KMS-11 (cell line): ENCODE measurements around the gene PM20D2.

Source experiments
- H2AFZ ChIP-seq: fragments of 200-600 bp; sonication (generic); 2 replicates; pipeline ENCODE4 v1.6.1; 2016; ENCODE audit warnings: antibody characterized with exemption, mixed run types, low read depth
- H3K27ac ChIP-seq: fragments of 200-600 bp; sonication (generic); 2 replicates; pipeline ENCODE4 v1.6.1; 2016; ENCODE audit warnings: mild to moderate bottlenecking, mixed run types
- H3K27me3 ChIP-seq: fragments of 200-600 bp; sonication (generic); 2 replicates; pipeline ENCODE4 v1.6.1; 2017; ENCODE audit warnings: mild to moderate bottlenecking, low read depth, mixed run types, moderate library complexity; ENCODE audit not compliant: insufficient read depth
- H3K36me3 ChIP-seq: fragments of 200-600 bp; sonication (generic); 2 replicates; pipeline ENCODE4 v1.6.1; 2017; ENCODE audit warnings: mild to moderate bottlenecking, mixed run types; ENCODE audit not compliant: insufficient read depth
- H3K4me1 ChIP-seq: fragments of 200-600 bp; sonication (generic); 2 replicates; pipeline ENCODE4 v1.6.1; 2016; ENCODE audit warnings: mild to moderate bottlenecking, low read depth, mixed run types; ENCODE audit not compliant: poor library complexity, severe bottlenecking
- H3K4me2 ChIP-seq: fragments of 200-600 bp; sonication (generic); 2 replicates; pipeline ENCODE4 v1.7.0; 2016; ENCODE audit warnings: mild to moderate bottlenecking, mixed run types
- H3K4me3 ChIP-seq: fragments of 200-600 bp; sonication (generic); IDR thresholded peaks from 2 replicates; pipeline ENCODE4 v1.6.1; 2017; ENCODE audit warnings: low read depth, low read length, mixed read lengths; ENCODE audit not compliant: insufficient read depth
- H3K79me2 ChIP-seq: fragments of 200-600 bp; sonication (generic); 2 replicates; pipeline ENCODE4 v1.6.1; 2016; ENCODE audit warnings: low read depth, mixed run types; ENCODE audit not compliant: insufficient read depth
- H3K9ac ChIP-seq: fragments of 200-600 bp; sonication (generic); 2 replicates; pipeline ENCODE4 v1.6.1; 2016; ENCODE audit warnings: mild to moderate bottlenecking, mixed run types
- H4K20me1 ChIP-seq: fragments of 200-600 bp; sonication (generic); 2 replicates; pipeline ENCODE4 v1.6.1; 2016; ENCODE audit warnings: mild to moderate bottlenecking, mixed run types; ENCODE audit not compliant: insufficient read depth
- CTCF ChIP-seq: fragments of 200-600 bp; sonication (generic); conservative IDR thresholded peaks from 2 replicates; pipeline ENCODE4 v1.6.1; 2017; ENCODE audit warnings: low read depth, mild to moderate bottlenecking, antibody characterized with exemption, low read length, moderate library complexity, mixed read lengths

The PM20D2 gene

GRCh38 chr6:89132057-89132456 lies 13.8 kb upstream of the PM20D2 start:
- no peak overlapping the region for H3K4me3 ChIP-seq
- H2AFZ ChIP-seq: no peak overlapping the region
- no peak for TF ChIP-seq CTCF
- H3K4me1 ChIP-seq: no peaks in the 10 kb centered on the region
- H3K79me2 ChIP-seq: no peaks in the 10 kb centered on the region
- H3K9ac ChIP-seq: no peak overlapping the region
- no peaks in the 10 kb centered on the region for H4K20me1 ChIP-seq
- no peaks in the 10 kb centered on the region for H3K36me3 ChIP-seq
- H3K4me2 ChIP-seq: no peak overlapping the region
- H3K27ac ChIP-seq: no peak overlapping the region
- no peaks in the 10 kb centered on the region for H3K27me3 ChIP-seq

- no peak overlapping the region for H3K4me3 ChIP-seq
- no peak for TF ChIP-seq CTCF
- H2AFZ ChIP-seq: no peak overlapping the region
- H3K9ac ChIP-seq: no peak overlapping the region
- no peak overlapping the region for H3K4me2 ChIP-seq
- no peaks in the 10 kb centered on the region for H3K36me3 ChIP-seq
- H3K27me3 ChIP-seq: no peaks in the 10 kb centered on the region
- no peaks in the 10 kb centered on the region for H4K20me1 ChIP-seq
- no peaks in the 10 kb centered on the region for H3K79me2 ChIP-seq
- H3K27ac ChIP-seq: no peak overlapping the region
- H3K4me1 ChIP-seq: no peaks in the 10 kb centered on the region
These were observed 11.9 kb upstream of the PM20D2 start for GRCh38 chr6:89133981-89134380.

- no peak overlapping the region for H3K9ac ChIP-seq
- H2AFZ ChIP-seq: no peak overlapping the region
These were observed 11.1 kb upstream of the PM20D2 start for GRCh38 chr6:89134723-89135122.

GRCh38 chr6:89138173-89138572 lies 7.7 kb upstream of the PM20D2 start:
- Histone ChIP-seq H3K4me3 (no peak overlapping the region), H4K20me1 (no peaks in the 10 kb centered on the region), H3K36me3 (no peaks in the 10 kb centered on the region), H3K27ac (no peak overlapping the region), H3K4me1 (no peaks in the 10 kb centered on the region), H3K9ac (no peak overlapping the region), H3K79me2 (no peaks in the 10 kb centered on the region), H2AFZ (no peak overlapping the region), H3K4me2 (no peak overlapping the region), H3K27me3 (no peaks in the 10 kb centered on the region)
- no peak for TF ChIP-seq CTCF

More at GRCh38 chr6:89134723-89135122, 11.1 kb upstream of the PM20D2 start:
- H4K20me1 ChIP-seq: no peaks in the 10 kb centered on the region
- no peak overlapping the region for H3K27ac ChIP-seq
- no peaks in the 10 kb centered on the region for H3K27me3 ChIP-seq
- H3K4me1 ChIP-seq: no peaks in the 10 kb centered on the region
- H3K36me3 ChIP-seq: no peaks in the 10 kb centered on the region
- no peak overlapping the region for H3K4me2 ChIP-seq
- no peaks in the 10 kb centered on the region for H3K79me2 ChIP-seq
- H3K4me3 ChIP-seq: no peak overlapping the region
- TF ChIP-seq CTCF: no peak
